ENCODE measurements around the gene CMTM5. TPM values are rescaled to one million over a fixed set of nuclear protein-coding genes. Genes with fewer than 3 reads are reported as not detected.

CMTM5 gene, protein sequence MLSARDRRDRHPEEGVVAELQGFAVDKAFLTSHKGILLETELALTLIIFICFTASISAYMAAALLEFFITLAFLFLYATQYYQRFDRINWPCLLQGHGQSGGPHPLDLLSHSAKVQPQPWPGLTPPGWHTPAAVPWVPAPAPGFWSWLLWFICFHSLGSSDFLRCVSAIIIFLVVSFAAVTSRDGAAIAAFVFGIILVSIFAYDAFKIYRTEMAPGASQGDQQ
- total RNA-seq (2014; rRNA removed; shearing (Covaris generic)), result not detected in 2 replicates

DNA sequence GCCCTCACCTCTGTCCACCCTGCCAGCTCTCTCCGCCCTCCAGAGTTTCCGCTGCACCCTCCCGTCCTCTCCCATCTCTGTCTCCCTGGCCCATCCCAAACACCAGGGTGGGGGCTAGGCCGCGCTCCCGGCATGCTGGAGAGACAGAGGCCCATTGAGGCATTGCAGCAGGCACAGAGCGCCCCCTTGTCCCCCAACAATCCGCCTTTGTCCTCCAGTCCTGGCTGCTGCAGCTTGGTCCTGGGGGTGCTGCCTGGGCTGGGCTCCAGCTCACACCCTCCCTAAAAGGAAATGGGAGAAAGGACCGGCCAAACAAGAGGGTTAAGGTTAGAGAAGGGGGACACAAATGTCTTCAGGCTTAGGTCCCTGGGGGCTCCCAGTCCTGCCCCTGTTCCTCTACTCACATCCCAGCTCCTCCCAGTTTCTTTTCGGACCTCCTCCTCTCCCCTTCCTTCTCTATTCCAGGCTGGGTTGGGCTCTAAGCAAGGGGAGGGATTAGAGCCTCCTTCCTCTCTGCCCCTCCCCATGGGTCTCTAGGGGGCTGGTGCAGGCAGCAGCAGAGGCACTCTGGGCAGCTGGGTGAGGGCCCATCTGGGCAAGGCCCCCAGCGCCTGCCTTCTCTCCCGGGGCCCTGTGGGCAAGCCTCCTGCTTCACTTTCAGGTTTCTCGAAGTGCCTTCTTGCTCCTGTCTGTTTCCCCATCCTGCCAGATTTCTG, at the start of gene CMTM5:
CMTM5 (plus strand) TSS at position 565 of the 716 bp plus-strand sequence. CDS start 206 bp downstream, outside the sequence.
- no peak for DNase-seq (ENCODE audit: low spot score)

DNA sequence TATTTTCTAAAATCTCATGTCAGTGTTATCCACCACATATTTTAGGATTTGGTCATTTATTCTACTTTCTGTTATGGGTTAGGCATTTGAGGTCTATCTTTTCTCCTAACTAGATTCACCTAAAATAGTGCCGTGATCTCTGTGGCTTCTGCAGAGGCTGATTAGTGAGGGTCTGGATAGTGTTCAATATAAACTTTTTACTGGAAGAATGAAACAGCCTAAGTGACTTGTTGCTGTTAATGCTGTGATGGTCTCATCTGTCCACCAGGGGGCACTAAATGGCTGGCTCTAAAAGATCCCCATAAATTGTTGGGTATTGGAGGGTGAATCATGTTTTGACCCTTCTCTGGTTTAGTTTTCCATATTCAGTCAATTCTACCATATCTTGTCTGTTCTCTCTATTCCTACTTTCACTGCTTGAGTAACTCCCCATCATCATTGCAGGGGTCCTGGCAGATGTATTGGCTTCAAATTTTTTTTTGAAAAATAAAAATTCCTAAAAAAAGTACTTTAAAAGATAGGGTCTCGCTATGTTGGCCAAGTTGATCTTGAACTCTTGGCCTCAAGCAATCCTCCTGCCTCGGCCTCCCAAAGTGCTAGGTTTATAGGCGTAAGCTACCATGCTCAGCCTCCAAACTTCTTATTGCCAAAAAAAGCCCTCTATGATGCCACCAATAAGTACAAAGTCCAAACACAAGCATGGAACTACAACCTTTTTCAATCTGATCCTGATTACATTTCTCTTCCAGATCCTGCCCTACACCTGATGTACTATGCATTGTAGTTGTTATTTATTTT, 48.7 kb upstream of the CMTM5 start:
- peak; percentile 82 for DNase-seq (ENCODE audit: low spot score)

DNA sequence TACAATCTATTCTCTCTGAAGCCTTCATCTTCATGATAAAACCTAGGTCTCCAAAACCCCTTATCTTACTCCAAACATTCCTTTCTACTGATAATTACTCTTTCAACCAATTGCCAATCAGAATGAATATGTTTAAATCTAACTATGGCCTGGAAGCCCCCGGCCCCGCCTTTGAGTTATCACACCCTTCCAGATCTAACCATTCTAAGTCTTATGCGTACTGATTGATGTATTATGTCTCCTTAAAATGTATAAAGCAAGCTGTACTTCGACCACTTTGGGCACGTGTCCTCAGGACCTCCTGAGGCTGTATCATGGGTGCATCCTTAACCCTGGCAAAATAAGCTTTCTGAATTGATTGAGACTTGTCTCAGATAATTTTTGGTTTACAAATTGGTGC, 41.2 kb upstream of the CMTM5 start:
- DNase-seq (ENCODE audit: low spot score), result no peak

DNA sequence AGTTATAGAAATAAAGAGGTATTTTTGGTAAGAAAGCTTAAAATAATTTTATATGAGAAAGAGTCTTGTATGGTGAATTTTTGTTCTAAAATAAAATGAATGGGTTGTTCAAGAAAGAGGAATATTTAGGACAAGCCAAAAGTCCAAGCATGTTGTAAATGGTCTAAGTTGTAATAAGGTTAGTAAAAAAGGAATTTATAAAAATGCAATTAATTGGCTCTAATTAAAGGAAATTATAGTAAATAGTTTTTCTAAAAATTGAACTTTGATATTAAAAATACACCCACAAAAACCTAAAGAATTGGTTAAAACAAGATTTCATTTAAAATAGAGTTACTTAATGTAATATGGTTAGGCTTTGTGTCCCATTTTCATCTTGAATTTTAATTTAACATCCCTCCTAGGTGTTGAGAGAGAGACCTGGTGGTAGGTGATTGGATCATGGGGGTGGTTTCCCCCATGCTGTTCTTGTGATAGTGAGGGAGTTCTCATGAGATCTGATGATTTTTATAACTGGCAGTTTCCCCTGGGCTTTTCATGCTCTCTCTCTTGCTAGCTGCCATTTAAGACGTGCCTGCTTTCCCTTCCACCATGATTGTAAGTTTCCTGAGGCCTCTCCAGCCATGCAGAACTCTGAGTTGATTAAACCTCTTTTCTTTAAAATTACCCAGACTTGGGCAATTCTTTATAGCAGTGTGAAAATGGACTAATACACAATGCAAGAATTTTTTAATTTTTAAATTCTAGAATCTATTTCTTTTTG, 37.2 kb upstream of the CMTM5 start:
- no peak for DNase-seq (ENCODE audit: low spot score)

DNA sequence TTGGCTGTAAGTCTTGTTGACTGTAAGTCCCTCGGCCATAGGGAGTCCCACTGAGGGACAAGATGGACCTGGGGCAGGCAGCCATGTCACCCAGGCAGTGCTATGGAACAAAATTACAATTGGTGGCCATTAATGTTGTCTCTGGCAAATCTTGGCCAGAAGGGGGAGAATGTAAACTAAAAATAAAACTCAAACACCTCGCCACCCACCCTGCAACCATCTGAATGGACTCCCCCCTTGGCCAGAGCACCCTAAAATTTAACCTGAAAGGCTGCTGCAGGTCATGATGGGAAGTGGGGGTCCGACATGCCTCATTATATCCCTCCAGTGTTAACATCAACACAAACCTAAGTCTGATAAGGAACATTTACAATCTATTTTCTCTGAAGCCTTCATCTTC, 32.4 kb upstream of the CMTM5 start:
- DNase-seq (ENCODE audit: low spot score), result no peak

DNA sequence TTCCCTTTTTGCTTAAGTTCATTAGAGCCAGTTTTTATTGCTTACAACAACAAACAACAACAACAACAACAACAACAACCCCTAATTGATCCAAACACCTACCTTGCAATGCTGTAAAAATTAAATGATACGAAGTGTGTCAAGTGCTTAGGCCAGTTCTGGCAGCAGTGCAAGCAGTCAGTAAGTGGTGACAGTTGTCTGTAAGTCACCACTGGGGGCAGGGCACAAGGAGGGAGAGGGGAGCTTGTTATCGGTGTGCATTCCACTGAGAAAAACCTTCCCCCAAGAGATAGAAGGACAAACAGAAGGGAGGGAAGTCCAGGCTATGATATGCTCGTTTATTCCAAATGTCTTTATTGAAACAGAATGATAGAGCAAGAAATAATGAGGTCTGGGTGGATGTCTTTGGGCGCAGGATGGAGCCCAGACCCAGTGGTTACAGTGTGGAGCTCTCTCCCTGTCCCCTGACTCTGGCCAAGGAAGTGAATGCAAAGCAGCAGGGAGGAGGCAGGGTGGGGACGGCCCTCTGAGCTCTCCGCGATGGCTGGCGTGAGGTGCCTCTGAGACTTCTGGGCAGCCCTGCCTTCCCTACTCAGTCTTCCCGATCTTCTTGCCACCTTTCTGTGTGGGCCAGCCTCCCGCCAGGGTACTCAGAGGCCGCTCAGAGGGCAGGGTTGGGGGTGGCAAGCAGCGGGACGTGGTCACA, 30.7 kb upstream of the CMTM5 start:
- DNase-seq (ENCODE audit: low spot score), result no peak

DNA sequence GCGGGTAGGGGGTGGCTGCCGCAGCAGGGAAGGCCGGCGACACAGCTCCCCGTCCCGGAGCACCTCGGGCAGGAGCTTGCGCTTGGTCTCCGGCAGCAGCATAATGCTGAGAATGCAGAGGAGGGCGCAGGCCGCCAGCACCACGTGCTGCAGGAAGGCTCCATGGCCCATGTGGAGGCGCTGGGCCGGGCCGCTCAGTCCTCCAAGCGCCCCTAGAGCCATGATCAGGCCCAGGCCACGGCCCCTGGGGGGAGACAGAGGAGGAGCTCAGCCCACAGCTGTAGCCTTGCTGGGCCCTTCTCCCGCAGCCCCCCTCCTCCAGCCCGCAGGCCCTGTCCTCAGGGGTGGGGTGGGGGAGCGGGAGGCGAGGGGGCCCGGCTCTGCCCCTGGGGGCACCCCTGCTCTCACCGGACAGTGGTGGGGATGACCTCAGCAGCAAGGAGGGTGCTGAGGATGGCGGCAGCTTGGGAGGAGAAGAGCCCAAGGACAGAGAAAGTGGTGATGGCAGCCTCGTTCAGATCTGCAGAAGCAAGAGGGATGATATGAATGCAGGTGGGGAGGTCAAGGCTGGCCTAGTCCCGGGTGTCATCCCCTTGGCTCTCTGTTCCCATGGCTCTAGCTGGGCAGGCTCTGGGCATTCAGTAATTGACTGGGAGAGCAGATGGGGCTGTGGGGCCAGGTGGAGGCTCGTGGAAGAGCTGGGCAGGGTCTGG, 30.0 kb upstream of the CMTM5 start:
- no peak for DNase-seq (ENCODE audit: low spot score)

DNA sequence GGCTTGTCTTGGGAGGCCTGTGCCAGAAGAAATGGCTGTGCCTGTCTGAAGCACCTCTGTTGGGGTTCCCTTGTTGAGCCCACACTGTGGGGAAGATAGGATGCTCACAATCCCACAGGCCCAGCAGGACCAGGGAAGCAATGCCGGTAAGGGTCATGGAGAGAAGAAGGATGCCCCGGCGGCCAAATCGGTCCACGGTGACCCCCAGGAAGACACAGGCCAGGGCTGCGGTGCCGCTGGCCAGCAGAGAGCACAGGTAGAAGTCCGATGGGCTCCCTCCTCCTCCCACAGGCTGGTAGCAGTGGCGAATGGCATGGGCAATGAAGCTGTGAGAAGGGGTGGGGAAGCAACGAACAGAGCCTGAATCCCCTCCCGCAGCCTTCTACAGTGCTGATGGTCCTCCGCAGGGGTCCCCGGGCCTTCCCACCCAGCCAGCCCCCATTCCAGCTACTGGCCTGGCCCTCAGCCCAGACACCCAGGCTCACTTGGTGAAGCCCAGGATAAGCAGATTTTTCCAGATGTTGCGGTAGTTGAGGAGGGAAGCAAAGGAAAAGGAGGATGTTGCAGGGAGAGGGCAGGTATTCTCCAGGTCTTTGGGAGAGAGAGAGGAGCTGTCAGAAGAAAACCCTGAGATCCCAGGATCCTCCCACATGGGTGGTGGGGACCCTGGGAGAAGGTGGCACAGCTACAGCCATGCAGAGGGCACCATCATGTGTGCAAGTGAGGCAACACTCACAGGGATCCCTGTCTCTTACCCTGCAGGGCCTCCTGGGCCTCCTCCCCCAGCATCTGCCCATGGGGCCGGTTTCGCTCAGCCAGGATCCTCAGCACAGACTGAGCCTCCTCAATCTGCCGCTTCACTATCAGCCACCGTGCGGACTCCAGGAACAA, 29.2 kb upstream of the CMTM5 start:
- no peak for DNase-seq (ENCODE audit: low spot score)

DNA sequence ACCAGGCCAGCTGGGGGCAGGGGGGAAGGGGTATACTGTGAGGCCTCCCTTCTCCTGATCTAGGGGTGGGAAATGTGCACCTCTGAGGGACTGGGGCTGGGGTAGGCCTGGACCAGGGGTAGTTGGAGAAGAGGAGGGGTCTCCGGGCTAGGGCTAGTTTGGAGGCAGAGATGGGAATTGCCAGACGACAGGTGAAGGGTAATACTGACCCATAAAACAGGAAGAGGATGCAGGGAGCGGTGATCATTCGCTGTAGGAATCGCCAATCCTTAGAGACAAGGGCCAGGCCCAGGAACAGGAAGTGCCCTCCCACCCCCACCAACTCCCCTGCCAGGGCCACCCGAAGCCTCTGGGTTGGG, 28.6 kb upstream of the CMTM5 start:
- DNase-seq (ENCODE audit: low spot score), result no peak

DNA sequence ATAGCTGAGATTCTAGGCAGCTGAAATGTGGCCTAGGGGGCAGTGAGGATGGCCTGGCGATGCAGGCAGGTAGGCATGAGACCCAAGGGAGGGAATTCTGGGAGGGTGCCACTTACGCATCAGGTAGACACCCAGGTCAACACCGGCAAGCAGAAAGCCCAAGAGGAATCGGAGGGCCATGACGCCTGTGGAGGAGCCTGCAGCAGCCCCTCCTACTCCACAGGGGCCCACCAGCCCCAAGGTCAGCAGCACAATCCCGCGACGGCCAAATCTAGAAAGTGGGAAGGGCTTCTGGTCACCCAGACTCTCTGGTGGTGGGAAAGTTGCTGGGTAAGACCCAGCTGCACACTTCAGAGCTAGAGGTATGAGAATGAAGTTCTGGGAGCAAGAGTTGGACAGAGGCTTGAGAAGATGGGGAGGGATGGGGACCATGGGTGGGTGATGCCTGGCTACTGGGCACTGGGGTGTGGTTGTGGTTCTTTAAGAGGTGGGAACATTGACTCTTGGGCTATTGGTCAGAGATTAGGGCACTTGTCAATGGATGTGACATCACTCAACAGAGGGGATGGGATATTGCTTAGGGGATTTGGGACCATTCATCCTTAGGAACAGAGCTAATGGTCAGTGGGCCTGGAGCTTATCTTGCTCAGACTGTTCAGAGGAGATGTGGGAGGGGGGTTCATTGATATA, 27.5 kb upstream of the CMTM5 start:
- DNase-seq (ENCODE audit: low spot score), result no peak

DNA sequence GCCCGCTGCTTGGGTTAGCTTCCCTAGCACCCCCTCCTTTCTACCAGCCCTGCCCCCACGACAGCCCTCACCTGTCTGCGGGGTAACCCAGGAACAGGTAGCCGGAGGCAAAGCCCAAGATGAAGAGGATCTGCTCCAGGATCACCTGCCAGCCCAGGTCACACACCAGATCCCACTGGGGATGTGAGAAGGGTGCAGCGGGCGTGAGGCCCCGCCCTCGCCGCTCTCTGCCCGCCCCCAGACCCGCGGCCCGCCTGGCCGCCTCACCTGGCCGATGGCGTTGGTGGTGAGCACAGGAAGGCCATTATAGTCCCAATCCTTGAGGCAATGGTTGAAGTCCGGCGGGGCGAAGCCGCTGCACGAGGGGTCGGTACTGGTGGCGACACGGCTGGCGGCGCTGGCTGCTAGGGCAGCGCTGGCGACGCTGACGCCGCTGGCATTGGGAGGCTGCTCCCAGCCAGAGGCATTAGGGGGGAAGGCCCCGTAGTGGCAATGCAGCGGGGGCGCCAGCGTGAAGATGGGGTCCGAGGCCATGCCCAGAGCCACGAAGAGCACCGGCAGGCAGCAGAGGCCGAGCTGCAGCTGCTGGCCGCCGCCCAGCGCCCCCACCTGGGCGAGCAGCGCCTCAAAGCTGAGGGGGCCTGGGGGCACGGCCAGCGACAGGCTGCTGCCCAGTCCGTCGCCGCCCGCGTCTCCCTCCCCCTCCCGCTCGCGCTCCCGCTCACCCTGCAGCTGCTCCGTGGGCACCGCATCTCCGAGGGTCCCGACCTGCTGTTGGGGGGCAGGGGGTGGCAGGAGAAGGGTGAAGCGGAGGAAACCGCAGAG, 25.0 kb upstream of the CMTM5 start:
- DNase-seq (ENCODE audit: low spot score), result no peak

DNA sequence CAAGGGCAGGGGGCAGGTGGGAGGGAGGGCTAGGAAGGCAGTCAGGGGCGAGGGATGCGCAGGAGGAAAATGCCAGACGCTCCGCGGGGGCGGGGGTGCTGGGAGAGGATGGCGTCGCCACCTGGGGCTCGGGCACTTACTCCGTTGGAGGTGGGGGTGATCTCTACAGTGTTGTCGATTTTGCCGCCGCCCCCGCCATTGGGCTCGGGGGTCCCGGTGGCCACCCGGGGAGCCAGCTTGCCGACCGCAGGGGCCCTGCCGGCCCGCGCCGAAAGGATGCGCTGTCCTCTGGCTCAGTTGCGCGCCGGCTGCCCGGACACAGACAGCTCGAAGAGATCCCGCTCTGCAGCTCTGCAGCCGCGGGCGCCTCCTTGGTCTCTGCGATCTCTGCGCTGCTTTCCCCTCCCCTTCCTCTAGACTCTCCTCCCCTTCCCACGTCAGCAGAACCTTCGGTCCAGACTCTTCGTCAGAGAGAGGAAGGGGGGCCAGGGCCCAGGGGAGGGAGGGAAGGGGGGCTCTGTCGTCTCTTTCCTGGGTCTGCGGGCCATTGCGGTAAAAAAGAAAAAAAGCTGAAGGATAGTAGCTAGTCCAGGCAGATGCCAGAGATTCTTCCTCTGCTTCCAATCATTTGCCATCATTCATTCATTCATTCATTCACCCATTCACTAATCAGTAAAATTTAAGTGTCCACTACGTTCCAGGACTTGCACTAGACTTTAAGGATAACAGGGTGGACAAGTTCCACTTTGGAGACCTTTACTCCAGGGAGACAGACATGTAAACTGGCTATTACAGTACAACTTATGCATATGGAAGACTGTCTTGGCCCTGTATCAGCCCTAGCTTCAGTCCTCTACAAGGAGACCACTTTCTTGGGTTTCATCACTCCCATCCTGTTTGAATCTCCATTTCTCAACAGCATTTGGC, 24.1 kb upstream of the CMTM5 start, which contains the start of gene SLC22A17:
SLC22A17 (minus strand) TSS at position 382 of the 927 bp plus-strand sequence.
- DNase-seq (ENCODE audit: low spot score), result no peak

DNA sequence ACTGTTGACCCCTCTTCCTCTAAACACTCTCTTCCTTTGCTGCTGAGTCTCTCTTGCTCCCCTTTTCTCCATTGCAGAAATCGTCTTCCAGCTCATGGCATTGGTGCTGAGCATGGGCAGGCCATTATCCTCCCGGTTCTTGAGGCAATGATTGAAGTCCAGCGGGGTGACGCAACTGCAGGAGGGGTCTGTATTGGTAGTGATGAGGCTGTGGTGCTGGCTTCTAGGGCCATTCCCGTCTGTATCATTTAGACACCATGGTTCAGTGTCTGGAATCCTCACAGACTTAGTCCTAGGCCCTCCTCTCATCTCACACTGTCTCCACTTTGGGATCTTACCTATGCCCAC, 23.4 kb upstream of the CMTM5 start:
- no peak for DNase-seq (ENCODE audit: low spot score)

DNA sequence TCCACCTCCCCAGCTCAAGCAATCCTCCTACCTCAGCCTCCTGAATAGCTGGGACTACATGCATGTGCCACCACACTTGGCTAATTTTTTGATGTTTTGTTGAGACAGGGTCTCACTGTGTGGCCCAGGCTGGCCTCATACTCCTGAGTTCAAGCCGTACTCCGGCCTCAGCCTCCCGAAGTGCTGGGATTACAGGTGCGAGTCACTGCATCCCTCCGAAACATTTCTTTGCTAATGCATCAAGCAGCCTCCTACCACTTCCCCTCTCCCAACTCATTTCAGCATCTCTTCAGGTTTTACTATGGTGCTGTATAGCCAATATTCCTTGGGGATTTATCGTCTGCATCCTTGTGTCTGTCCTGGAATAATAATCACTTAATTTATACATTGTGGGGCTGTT, 21.9 kb upstream of the CMTM5 start:
- DNase-seq (ENCODE audit: low spot score), result no peak

DNA sequence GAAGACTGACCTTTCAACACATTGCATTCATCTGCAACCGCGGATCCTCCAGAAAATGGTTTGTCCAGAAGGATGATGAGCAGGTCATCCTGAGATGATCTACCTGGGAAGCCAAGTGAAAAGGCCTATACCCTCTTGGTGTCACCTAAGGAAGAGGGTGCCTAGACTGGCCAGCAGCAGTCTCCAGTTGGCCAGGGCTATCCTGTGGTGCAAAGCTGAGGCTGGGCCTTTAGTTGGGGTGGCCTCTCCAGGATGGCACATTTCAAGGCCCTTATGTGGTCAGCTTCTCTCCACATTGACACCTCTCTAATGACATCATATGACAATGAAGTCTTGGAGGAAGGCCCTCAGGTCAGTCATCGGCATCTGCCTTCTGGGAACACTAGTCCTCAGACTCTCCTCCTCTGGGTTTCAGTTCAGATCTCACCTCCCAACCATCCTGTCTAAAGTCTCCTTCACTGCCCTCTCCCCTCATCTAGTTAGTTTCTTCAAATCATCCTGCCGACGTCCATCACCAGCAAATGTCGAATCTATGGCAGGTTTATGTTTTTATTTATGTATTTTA, 20.9 kb upstream of the CMTM5 start:
- no peak for DNase-seq (ENCODE audit: low spot score)

DNA sequence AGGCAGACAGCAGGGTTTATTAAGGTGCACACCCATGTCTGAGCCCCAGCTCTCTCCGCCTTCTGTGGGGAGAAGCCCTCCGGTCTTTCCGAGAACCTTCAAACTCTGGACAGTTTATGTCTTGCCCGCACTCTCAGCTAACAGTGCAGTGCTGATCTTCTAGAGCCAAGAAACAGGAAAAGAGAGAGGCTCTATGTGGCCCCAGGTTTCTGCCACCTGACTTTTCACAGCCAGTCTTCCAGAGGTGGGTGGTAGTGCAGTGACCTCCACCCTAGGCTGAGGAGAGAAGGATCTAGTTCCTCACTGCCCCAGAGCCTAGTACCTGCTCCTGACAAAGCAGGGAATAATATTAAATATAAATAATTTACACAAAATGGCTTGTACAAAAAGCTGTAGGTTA, 20.2 kb upstream of the CMTM5 start:
- no peak for DNase-seq (ENCODE audit: low spot score)

DNA sequence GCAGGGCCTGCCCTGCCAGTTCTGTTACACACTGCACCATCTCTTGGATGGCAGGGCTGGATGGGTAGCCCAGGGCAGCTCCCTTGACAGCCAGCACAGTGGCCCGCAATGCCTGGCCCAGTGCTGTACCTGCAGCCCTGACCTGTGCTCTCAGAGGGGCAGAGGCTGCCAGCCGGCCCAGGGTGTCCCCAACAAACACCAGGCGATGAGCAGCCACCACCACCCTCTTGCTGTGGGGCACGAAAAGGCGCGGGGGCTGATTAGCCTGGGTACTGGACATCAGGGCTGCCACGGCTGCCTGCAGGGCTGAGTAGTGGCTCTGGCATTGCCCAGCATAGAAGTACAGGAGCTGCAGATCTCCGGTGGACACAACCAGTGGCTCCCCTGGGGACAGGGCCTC, 19.6 kb upstream of the CMTM5 start:
- DNase-seq (ENCODE audit: low spot score), result no peak
